MCF 10A (cell line): ENCODE measurements around the gene HDGFL3. TPM values are rescaled to one million over a fixed set of nuclear protein-coding genes. Genes with fewer than 3 reads are reported as not detected.
"Not testable (repeated sequence)": the region's sequence is repeated elsewhere in the genome, so short reads cannot be mapped to it uniquely, and the experiment has no call there.

ENCODE experiments used
- BruUV-seq: library from RNA; stranded (reverse); fragments of 400-500 nt; replicated peaks from 2 replicates; lab custom pipeline; 2021; lab: Mats Ljungman, UMichigan
- CTCF ChIA-PET: fragments of 300-600 bp; sonication (Branson Sonifier 250); formaldehyde crosslinking; extraction: SDS; loops from one replicate; lab custom pipeline; 2021; ENCODE audit warnings: antibody characterized with exemption, inconsistent platforms; lab: Yijun Ruan, JAX
- POLR2A ChIA-PET: fragments of 300-600, 350-650 bp; sonication (Branson Sonifier 250); formaldehyde crosslinking; extraction: SDS; loops from one replicate; lab custom pipeline; 2020; ENCODE audit warnings: antibody characterized with exemption, inconsistent platforms; lab: Yijun Ruan, JAX
- DNase-seq: peaks from one replicate; pipeline ENCODE4 v3.0.0-alpha.2; 2018; ENCODE audit not compliant: unreplicated experiment
- H3K27ac Mint-ChIP-seq: one replicate; pipeline ENCODE4 v1.8.0; 2022; ENCODE audit warnings: mild to moderate bottlenecking, low read depth, mixed read lengths; ENCODE audit not compliant: unreplicated experiment
- H3K27me3 Mint-ChIP-seq: one replicate; pipeline ENCODE4 v1.8.0; 2022; ENCODE audit warnings: mixed read lengths; ENCODE audit not compliant: insufficient read depth, unreplicated experiment
- H3K36me3 Mint-ChIP-seq: one replicate; pipeline ENCODE4 v1.8.0; 2022; ENCODE audit warnings: mild to moderate bottlenecking, moderate library complexity, mixed read lengths; ENCODE audit not compliant: insufficient read depth, unreplicated experiment
- H3K4me1 Mint-ChIP-seq: one replicate; pipeline ENCODE4 v1.8.0; 2022; ENCODE audit warnings: mixed read lengths; ENCODE audit not compliant: insufficient read depth, unreplicated experiment
- H3K4me3 Mint-ChIP-seq: one replicate; pipeline ENCODE4 v1.8.0; 2022; ENCODE audit warnings: mild to moderate bottlenecking, moderate library complexity, mixed read lengths; ENCODE audit not compliant: unreplicated experiment
- H3K9me3 Mint-ChIP-seq: one replicate; pipeline ENCODE4 v1.8.0; 2022; ENCODE audit warnings: mixed read lengths; ENCODE audit not compliant: unreplicated experiment
- CTCF ChIP-seq: fragments of 200-600 bp; IDR thresholded peaks from one replicate; pipeline ENCODE4 v1.8.0; 2022; ENCODE audit warnings: antibody characterized with exemption, mild to moderate bottlenecking; ENCODE audit not compliant: unreplicated experiment
- intact Hi-C: fragments of 100-400 bp; cut with micrococcal nuclease; formaldehyde crosslinking; loops from 2 replicates; pipeline ENCODE4 v1.14.1; 2022
- total RNA-seq: library from RNA; stranded (reverse); gene quantifications from 2 replicates; pipeline ENCODE4 v1.2.3, GENCODE V29; 2022

The HDGFL3 gene
- total RNA-seq, 1 experiment from 2014 or later = 80.4 TPM

- H3K4me1 Mint-ChIP-seq = no peaks in the 10 kb centered on the region
- no peak overlapping the region for H3K4me3 Mint-ChIP-seq
- no TSS peak for BruUV-seq
- H3K9me3 Mint-ChIP-seq = no peaks in the 10 kb centered on the region
- peak; percentile 34 for DNase-seq
- peaks cover 26% of the 10 kb centered on the region for H3K36me3 Mint-ChIP-seq
- H3K27me3 Mint-ChIP-seq = no peaks in the 10 kb centered on the region
- CTCF ChIA-PET = no interaction called here
- TF ChIP-seq CTCF = no peak
- intact Hi-C loops = no loop called here
- POLR2A ChIA-PET = no interaction called here
- H3K27ac Mint-ChIP-seq = no peak overlapping the region
These were observed 49.2 kb downstream of the HDGFL3 start for GRCh38 chr15:83158393-83158792.

- no TSS peak for BruUV-seq
- no peak for TF ChIP-seq CTCF
- Mint-ChIP-seq H3K4me3 (no peak overlapping the region), H3K9me3 (no peaks in the 10 kb centered on the region), H3K36me3 (peaks cover 19% of the 10 kb centered on the region), H3K27ac (no peak overlapping the region), H3K27me3 (no peaks in the 10 kb centered on the region), H3K4me1 (no peaks in the 10 kb centered on the region)
- CTCF ChIA-PET = no interaction called here
- POLR2A ChIA-PET = interaction anchor here (0.6 to 1.1 kb wide), 2 partner anchors 11 to 103 kb away, joined by 4 read pairs; no protein-coding TSS in a partner anchor
- no peak for DNase-seq
- intact Hi-C loops = no loop called here
These were observed 51.7 kb downstream of the HDGFL3 start for GRCh38 chr15:83155942-83156341.

- Mint-ChIP-seq H3K4me3 (no peak overlapping the region), H3K36me3 (peaks cover 36% of the 10 kb centered on the region), H3K9me3 (no peaks in the 10 kb centered on the region), H3K27ac (no peak overlapping the region), H3K27me3 (no peaks in the 10 kb centered on the region), H3K4me1 (no peaks in the 10 kb centered on the region)
- POLR2A ChIA-PET = no interaction called here
- intact Hi-C loops = no loop called here
- CTCF ChIA-PET = interaction anchor here (0.6 kb wide), 1 partner anchor 13 kb away, joined by 4 read pairs; no protein-coding TSS in a partner anchor
- no peak for TF ChIP-seq CTCF
- no TSS peak for BruUV-seq
- no peak for DNase-seq
These were observed 54.3 kb downstream of the HDGFL3 start for GRCh38 chr15:83153288-83153687.

- Mint-ChIP-seq H3K4me1 (no peaks in the 10 kb centered on the region), H3K9me3 (no peaks in the 10 kb centered on the region), H3K27ac (no peak overlapping the region), H3K36me3 (peaks cover 52% of the 10 kb centered on the region), H3K4me3 (no peak overlapping the region), H3K27me3 (no peaks in the 10 kb centered on the region)
- intact Hi-C loops = no loop called here
- ChIA-PET CTCF (no interaction called here), POLR2A (interaction anchor here (0.9 to 1.1 kb wide), 2 partner anchors 10 to 36 kb away, joined by 3 to 4 read pairs; no protein-coding TSS in a partner anchor)
- TF ChIP-seq CTCF = no peak
- BruUV-seq = no TSS peak
- DNase-seq = no peak
These were observed 62.9 kb downstream of the HDGFL3 start for GRCh38 chr15:83144771-83145170.

- H3K27me3 Mint-ChIP-seq, DNase-seq, BruUV-seq, H3K27ac Mint-ChIP-seq, H3K4me3 Mint-ChIP-seq, intact Hi-C loops, H3K4me1 Mint-ChIP-seq, H3K9me3 Mint-ChIP-seq: not testable (repeated sequence)
- ChIA-PET CTCF (interaction anchor here (0.6 to 1.1 kb wide), 2 partner anchors 20 to 141 kb away, joined by 3 read pairs; no protein-coding TSS in a partner anchor), POLR2A (interaction anchor here (1.3 kb wide), 1 partner anchor 13 kb away, joined by 4 read pairs; no protein-coding TSS in a partner anchor)
- H3K36me3 Mint-ChIP-seq = peaks cover 33% of the 10 kb centered on the region
These were observed 65.5 kb downstream of the HDGFL3 start for GRCh38 chr15:83142151-83142550.
